Activated CD4-positive, alpha-beta T cell treated with anti-CD3 and anti-CD28 coated beads for 4 hours (primary cell): ENCODE data around the gene SELENOI.
A peak's percentile ranks its signal among the peaks of the same experiment; 100 is the strongest.
"Not testable (repeated sequence)": the region's sequence is repeated elsewhere in the genome, so short reads cannot be mapped to it uniquely, and the experiment has no call there.

ENCODE experiments used
- DNase-seq, 2 donors: peaks; one replicate each; pipeline ENCODE4 v3.0.0-alpha.2; 2020

Gene SELENOI

DNA sequence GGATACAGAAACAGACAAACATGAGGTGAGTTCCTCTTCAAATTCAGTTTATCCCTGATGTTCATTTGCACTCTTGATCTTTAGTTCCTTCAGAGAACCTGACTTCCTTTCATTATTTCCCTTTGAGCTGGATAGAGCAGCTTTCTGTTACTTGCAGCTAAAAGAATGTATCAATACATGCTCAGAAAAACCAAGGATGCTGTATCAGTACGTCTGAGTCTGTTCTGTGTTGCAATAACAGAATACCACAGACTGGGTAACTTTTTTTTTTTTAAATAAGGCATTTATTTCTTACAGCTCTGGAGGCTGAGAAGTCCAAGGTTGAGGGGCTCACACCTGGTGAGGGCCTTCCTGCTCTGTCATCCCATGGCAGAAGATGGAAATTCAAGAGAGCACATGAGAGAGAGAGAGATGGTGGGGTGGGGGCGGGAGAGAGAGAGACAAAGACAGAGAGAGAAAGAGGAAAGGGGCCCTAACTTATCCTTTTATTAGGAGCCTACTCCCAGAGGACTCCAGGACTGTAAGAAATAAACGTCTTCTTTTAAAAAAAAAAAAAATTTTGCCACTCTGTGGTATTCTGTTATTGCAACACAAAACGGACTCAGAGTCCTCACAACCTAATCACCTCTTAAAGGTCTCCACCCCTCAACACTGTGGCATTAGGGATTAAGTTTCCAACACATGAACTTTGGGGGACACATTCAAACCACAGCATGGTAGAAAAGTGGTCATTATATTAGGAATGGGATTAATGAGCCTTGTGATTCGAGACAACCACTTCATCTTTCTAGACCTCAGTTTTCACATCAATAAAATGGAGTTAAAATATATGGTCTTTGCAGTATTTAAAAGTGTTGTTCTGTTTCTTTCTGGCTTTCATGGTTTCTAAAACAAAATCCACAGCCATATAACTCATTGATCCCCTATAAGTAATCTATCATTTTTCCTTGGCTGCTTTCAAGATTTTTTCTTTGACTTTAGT, 18.4 kb upstream of the SELENOI start:
- no peak for DNase-seq

- DNase-seq: not testable (repeated sequence)
These were observed 16.9 kb upstream of the SELENOI start for GRCh38 chr2:26329083-26329482.

DNA sequence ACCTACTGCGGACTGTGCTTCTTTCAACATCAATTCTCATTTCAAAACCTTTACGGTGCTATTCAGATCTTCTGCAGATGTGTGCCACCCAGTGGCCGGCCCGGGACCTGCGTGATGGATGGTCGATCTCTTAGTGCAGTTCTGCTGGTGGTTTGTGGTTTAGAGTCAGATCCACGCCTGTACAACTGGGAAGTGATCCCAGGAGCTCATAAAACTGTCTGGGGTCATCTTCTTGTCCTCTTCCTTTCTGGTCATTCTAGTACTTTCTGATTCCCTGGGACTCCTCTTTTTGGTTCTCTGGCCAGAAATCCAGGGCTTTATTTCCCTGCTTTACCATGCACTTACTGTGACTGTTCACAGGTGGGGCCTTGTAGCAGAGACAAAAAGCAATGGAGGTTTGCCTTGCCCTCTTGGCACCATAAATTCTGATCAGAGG, 15.8 kb upstream of the SELENOI start:
- peak; percentile 77 to 84 for DNase-seq

GRCh38 chr2:26330604-26331003, 15.3 kb upstream of the SELENOI start:
- DNase-seq: no peak

DNA sequence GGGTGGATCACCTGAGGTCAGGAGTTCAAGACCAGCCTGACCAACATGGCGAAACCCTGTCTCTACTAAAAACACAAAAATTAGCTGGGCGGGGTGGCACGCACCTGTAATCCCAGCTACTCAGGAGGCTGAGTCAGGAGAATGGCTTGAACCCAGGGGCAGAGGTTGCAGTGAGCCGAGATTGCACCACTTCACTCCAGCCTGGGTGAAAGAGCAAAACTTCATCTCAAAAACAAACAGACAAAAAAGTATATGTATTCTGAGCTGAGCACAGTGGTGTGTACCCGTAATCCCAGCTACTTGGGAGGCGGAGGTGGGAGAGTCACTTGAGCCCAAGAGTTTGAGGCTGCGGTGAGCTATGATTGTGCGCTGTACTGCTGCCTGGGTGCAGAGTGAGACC, 14.6 kb upstream of the SELENOI start:
- DNase-seq: not testable (repeated sequence)

DNA sequence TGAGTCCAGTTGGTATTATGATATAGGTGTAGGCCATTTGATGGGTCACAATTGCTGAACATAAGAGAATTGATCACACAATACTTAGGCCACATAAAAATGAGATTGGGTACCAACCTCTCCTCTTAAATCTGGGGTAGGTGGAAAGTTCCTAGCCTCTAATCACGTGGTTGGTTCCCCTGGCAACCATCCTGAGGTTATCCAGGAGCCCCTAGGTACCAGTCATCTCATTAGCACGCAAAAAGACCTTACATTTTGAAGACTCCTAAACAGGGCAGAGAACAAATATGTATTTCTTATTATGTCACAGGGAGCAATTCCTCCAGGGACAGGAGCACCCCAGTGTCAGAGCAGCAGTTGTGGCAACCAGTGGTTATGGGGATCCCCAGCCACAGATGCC, 12.7 kb upstream of the SELENOI start:
- no peak for DNase-seq

- no peak for DNase-seq
These were observed 10.7 kb upstream of the SELENOI start for GRCh38 chr2:26335231-26335630.

DNA sequence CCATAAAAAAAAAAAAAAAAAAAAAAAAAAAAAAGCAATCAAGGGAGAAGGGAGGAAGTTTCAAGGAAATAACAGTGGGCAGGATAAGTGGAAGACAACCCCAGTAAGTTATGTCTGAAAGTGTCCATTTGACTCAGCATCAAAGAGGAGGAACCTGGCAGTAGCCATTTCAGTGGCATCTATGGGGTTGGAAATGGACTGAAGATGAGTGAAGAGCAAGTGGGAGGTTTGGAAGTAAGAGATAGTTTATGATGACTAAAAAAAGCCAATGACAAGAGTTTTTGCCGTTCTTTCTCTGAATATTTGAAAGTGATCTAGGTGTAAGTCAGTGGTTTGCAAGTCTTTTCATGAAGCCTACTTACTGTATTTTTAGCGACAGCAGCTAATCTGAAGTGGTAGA, 9.2 kb upstream of the SELENOI start:
- DNase-seq: no peak

- DNase-seq: no peak
These were observed 8.6 kb upstream of the SELENOI start for GRCh38 chr2:26337298-26337697.

GRCh38 chr2:26340831-26341230, 5.1 kb upstream of the SELENOI start:
- no peak for DNase-seq

GRCh38 chr2:26344581-26345282, 1.2 kb upstream of the SELENOI start:
- peak; percentile 34 to 46 for DNase-seq

GRCh38 chr2:26345283-26345544, 729 bp upstream of the SELENOI start:
- no peak for DNase-seq

DNA sequence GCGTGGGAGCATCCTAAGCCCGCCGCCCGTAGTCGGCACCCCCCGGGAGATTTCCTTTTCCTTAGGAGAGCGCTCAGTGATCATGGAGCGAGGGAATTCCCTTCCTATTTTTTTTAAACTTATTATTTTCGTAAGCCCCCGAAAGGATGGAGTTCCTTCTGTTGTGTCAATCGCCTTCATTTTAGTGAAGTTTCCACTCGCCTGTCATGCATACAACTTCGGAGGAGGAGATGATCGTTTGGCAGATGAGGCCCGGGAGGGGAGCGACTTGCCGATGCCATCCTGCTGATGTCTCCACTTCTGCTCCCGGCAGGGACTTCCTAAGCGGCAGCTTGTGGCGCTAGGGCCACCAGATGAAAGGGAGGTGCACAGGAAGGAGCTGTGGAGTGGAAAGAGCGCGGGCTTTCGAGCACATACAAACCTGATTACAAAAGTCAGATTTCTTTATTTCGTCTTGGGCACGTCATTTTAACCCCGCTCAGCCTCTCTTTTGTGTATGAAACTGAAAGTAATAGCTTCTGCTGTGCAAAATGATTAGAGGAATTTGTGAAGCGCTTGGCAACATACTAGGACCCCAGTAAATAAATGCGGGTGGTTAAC, 611 bp downstream of the SELENOI start, which contains the start of gene ADGRF3:
ADGRF3 (minus strand) TSS at position 336 of the 600 bp plus-strand sequence. CDS start 555 bp downstream, outside the sequence.
- peak; percentile 54 to 65 for DNase-seq

- no peak for DNase-seq
These were observed 1.4 kb downstream of the SELENOI start for GRCh38 chr2:26347286-26347865.

DNA sequence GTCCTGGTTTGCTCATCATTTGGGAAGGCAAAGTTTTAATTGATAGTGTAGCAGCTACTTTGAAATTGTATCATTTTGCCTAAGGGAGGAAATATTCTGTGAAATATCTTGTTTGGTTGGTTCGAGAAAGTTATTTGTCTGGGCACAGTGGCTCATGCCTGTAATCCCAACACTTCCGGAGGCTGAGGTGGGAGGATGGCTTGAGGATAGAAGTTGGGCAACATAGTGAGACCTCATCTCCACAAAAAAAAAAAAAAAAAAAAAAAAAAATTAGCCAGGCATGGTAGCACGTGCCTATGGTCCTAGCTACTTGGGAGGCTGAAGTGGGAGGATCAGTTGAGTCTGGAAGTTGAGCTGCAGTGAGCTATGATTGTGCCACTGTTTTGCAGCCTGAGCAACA, 3.7 kb downstream of the SELENOI start:
- DNase-seq: no peak

GRCh38 chr2:26351375-26352090, 5.6 kb downstream of the SELENOI start:
- DNase-seq: no peak

- DNase-seq: peak; percentile 27 to 36
These were observed 6.9 kb downstream of the SELENOI start for GRCh38 chr2:26352892-26353291.

DNA sequence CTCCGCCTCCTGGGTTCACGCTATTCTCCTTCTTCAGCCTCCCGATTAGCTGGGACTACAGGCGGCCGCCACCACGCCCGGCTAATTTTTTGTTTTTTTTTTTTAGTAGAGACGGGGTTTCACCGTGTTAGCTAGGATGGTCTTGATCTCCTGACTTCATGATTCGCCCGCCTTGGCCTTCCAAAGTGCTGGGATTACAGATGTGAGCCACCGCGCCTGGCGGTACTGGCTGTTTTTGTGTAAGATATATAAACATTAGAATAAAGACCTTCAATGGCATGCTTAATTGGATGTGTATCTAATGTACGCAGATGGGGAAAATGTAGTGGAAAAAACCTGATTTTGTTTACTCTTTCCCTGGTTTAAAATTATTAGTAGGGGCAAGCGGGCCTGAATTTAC, 8.5 kb downstream of the SELENOI start:
- DNase-seq: not testable (repeated sequence)

GRCh38 chr2:26355038-26355995, 9.4 kb downstream of the SELENOI start:
- DNase-seq: peak in 1 of 2 donors; percentile 13

DNA sequence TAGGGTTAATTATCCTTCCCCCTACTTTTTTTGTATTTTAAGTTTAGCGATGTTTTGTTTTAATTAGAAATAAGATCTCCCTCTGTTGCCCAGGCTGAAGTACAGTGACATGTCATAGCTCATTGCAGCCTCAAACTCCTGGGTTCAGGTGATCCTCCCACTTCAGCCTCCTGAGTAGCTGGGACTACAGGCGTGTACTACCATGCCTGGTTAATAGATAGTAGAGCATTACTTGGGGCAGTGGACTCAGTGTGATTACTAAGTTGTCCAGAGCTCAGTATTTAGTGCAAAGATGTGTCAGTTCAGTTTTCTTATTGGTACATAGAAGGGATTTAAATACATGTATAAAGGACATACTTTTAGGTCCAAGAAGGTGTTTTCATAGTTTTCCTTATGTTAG, 10.2 kb downstream of the SELENOI start:
- no peak for DNase-seq

DNA sequence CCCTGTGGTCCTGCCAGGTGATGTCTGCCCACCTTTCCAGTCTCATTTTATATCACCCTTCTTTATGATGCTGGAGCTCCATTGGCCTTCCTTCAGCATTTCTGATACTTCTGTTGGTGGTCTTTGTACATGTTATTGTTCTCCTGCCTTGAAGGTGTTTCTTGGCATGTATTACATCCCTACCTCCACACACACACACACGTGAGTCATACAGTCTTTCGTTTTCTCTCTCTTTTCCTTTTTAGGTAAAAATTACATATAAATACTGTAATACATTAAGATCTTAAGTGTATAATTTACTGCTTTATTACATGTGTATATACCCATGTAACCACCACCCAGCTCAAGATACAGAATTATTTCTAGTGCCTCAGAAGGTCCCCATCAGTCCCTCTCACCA, 10.8 kb downstream of the SELENOI start:
- DNase-seq: no peak
